ENCODE data around the gene ACVRL1. TPM values are rescaled to one million over a fixed set of nuclear protein-coding genes. Genes with fewer than 3 reads are reported as not detected.
A peak's percentile ranks its signal among the peaks of the same experiment; 100 is the strongest.

ACVRL1 gene
- total RNA-seq, 2 donors from 2014 or later: not detected

GRCh38 chr12:51921017-51921725 lies 13.9 kb downstream of the ACVRL1 start:
- H3K9me3 ChIP-seq (ENCODE audit: control insufficient read depth, low read length, poor library complexity, severe bottlenecking): no peaks in the 10 kb centered on the region
- no peak overlapping the region for H3K27ac Mint-ChIP-seq
- ATAC-seq (no peak), DNase-seq (no peak)
- no peak overlapping the region for H3K4me3 Mint-ChIP-seq
- H3K36me3 Mint-ChIP-seq (ENCODE audit: low read depth): peaks cover 2% of the 10 kb centered on the region
- H3K4me1 Mint-ChIP-seq: peaks cover 10% of the 10 kb centered on the region
- H3K27me3 Mint-ChIP-seq: no peaks in the 10 kb centered on the region

- H3K9me3 ChIP-seq (ENCODE audit: control insufficient read depth, low read length, poor library complexity, severe bottlenecking): no peaks in the 10 kb centered on the region
- Mint-ChIP-seq H3K27ac (peak overlapping the region; percentile 37), H3K4me1 (peaks cover 12% of the 10 kb centered on the region), H3K4me3 (no peak overlapping the region), H3K36me3 (ENCODE audit: low read depth) (peaks cover 2% of the 10 kb centered on the region), H3K27me3 (no peaks in the 10 kb centered on the region)
- DNase-seq (no peak), ATAC-seq (no peak)
Observed at GRCh38 chr12:51922146-51922545, 14.8 kb downstream of the ACVRL1 start.

GRCh38 chr12:51922762-51923505 lies 15.6 kb downstream of the ACVRL1 start:
- Mint-ChIP-seq H3K27me3 (no peaks in the 10 kb centered on the region), H3K4me1 (peaks cover 12% of the 10 kb centered on the region), H3K36me3 (ENCODE audit: low read depth) (peaks cover 2% of the 10 kb centered on the region), H3K27ac (peak overlapping the region; percentile 67), H3K4me3 (no peak overlapping the region)
- DNase-seq (no peak), ATAC-seq (no peak)
- no peaks in the 10 kb centered on the region for H3K9me3 ChIP-seq (ENCODE audit: control insufficient read depth, low read length, poor library complexity, severe bottlenecking)

- H3K4me3 Mint-ChIP-seq: peak overlapping the region; percentile 52
- ATAC-seq: peak; percentile 90
- peak; percentile 27 to 59 (median 48) for DNase-seq
- H3K36me3 Mint-ChIP-seq (ENCODE audit: low read depth): peaks cover 2% of the 10 kb centered on the region
- H3K27me3 Mint-ChIP-seq: no peaks in the 10 kb centered on the region
- peaks cover 12% of the 10 kb centered on the region for H3K4me1 Mint-ChIP-seq
- peak overlapping the region; percentile 67 for H3K27ac Mint-ChIP-seq
- no peaks in the 10 kb centered on the region for H3K9me3 ChIP-seq (ENCODE audit: control insufficient read depth, low read length, poor library complexity, severe bottlenecking)
Observed at GRCh38 chr12:51923506-51924365, 16.4 kb downstream of the ACVRL1 start.

GRCh38 chr12:51924551-51925319 lies 17.4 kb downstream of the ACVRL1 start:
- Mint-ChIP-seq H3K36me3 (ENCODE audit: low read depth) (peaks cover 2% of the 10 kb centered on the region), H3K4me1 (peaks cover 12% of the 10 kb centered on the region), H3K27me3 (peaks cover 7% of the 10 kb centered on the region), H3K27ac (no peak overlapping the region), H3K4me3 (peak overlapping the region; percentile 5)
- DNase-seq (no peak), ATAC-seq (no peak)
- H3K9me3 ChIP-seq (ENCODE audit: control insufficient read depth, low read length, poor library complexity, severe bottlenecking): no peaks in the 10 kb centered on the region

- DNase-seq (no peak), ATAC-seq (no peak)
- H3K4me3 Mint-ChIP-seq: peak overlapping the region; percentile 5
- peaks cover 10% of the 10 kb centered on the region for H3K4me1 Mint-ChIP-seq
- H3K27ac Mint-ChIP-seq: no peak overlapping the region
- H3K9me3 ChIP-seq (ENCODE audit: control insufficient read depth, low read length, poor library complexity, severe bottlenecking): no peaks in the 10 kb centered on the region
- peaks cover 7% of the 10 kb centered on the region for H3K27me3 Mint-ChIP-seq
- H3K36me3 Mint-ChIP-seq (ENCODE audit: low read depth): no peaks in the 10 kb centered on the region
Observed at GRCh38 chr12:51925346-51926063, 18.2 kb downstream of the ACVRL1 start.

- H3K4me1 Mint-ChIP-seq: peaks cover 10% of the 10 kb centered on the region
Observed at GRCh38 chr12:51926064-51926632, 18.8 kb downstream of the ACVRL1 start.

GRCh38 chr12:51926718-51927117 lies 19.4 kb downstream of the ACVRL1 start:
- ATAC-seq (peak; percentile 49), DNase-seq (peak in 1 of 3 donors; percentile 38)
- H3K27ac Mint-ChIP-seq: no peak overlapping the region
- H3K4me3 Mint-ChIP-seq: no peak overlapping the region
- no peaks in the 10 kb centered on the region for H3K9me3 ChIP-seq (ENCODE audit: control insufficient read depth, low read length, poor library complexity, severe bottlenecking)
- no peaks in the 10 kb centered on the region for H3K36me3 Mint-ChIP-seq (ENCODE audit: low read depth)
- H3K4me1 Mint-ChIP-seq: peaks cover 10% of the 10 kb centered on the region
- H3K27me3 Mint-ChIP-seq: peaks cover 10% of the 10 kb centered on the region

More at GRCh38 chr12:51926064-51926632, 18.8 kb downstream of the ACVRL1 start:
- H3K36me3 Mint-ChIP-seq (ENCODE audit: low read depth): no peaks in the 10 kb centered on the region
- DNase-seq (no peak), ATAC-seq (no peak)
- H3K27me3 Mint-ChIP-seq: peaks cover 7% of the 10 kb centered on the region
- H3K27ac Mint-ChIP-seq: no peak overlapping the region
- H3K9me3 ChIP-seq (ENCODE audit: control insufficient read depth, low read length, poor library complexity, severe bottlenecking): no peaks in the 10 kb centered on the region
- H3K4me3 Mint-ChIP-seq: no peak overlapping the region

GRCh38 chr12:51932218-51933076 lies 25.1 kb downstream of the ACVRL1 start:
- no peaks in the 10 kb centered on the region for H3K9me3 ChIP-seq (ENCODE audit: control insufficient read depth, low read length, poor library complexity, severe bottlenecking)
- DNase-seq: no peak
- no peaks in the 10 kb centered on the region for H3K36me3 Mint-ChIP-seq (ENCODE audit: low read depth)

GRCh38 chr12:51934080-51934479 lies 26.8 kb downstream of the ACVRL1 start:
- no peak for ATAC-seq
- H3K4me1 Mint-ChIP-seq: peaks cover 2% of the 10 kb centered on the region
- DNase-seq: no peak
- H3K27me3 Mint-ChIP-seq: peaks cover 26% of the 10 kb centered on the region
- no peaks in the 10 kb centered on the region for H3K9me3 ChIP-seq (ENCODE audit: control insufficient read depth, low read length, poor library complexity, severe bottlenecking)
- no peak overlapping the region for H3K27ac Mint-ChIP-seq
- H3K36me3 Mint-ChIP-seq (ENCODE audit: low read depth): no peaks in the 10 kb centered on the region
- H3K4me3 Mint-ChIP-seq: no peak overlapping the region

More at GRCh38 chr12:51932218-51933076, 25.1 kb downstream of the ACVRL1 start:
- H3K4me1 Mint-ChIP-seq: peaks cover 2% of the 10 kb centered on the region
- peaks cover 26% of the 10 kb centered on the region for H3K27me3 Mint-ChIP-seq
- no peak overlapping the region for H3K4me3 Mint-ChIP-seq
- no peak overlapping the region for H3K27ac Mint-ChIP-seq
- no peak for ATAC-seq

- H3K36me3 Mint-ChIP-seq (ENCODE audit: low read depth): peaks cover 3% of the 10 kb centered on the region
- H3K27me3 Mint-ChIP-seq: peaks cover 26% of the 10 kb centered on the region
- no peak overlapping the region for H3K27ac Mint-ChIP-seq
- DNase-seq: no peak
- no peaks in the 10 kb centered on the region for H3K9me3 ChIP-seq (ENCODE audit: control insufficient read depth, low read length, poor library complexity, severe bottlenecking)
- no peak overlapping the region for H3K4me3 Mint-ChIP-seq
- no peak for ATAC-seq
- peaks cover 2% of the 10 kb centered on the region for H3K4me1 Mint-ChIP-seq
Observed at GRCh38 chr12:51937926-51938325, 30.6 kb downstream of the ACVRL1 start.

All from T-helper 17 cell (primary cell).